CD4-positive, alpha-beta T cell (primary cell): ENCODE measurements around the gene FAM107B. TPM values are rescaled to one million over a fixed set of nuclear protein-coding genes. Genes with fewer than 3 reads are reported as not detected.

ENCODE experiments used
- ATAC-seq: fragments of 200-7000 bp; cut with Tn5 transposase; one replicate; pipeline ENCODE4 v1.10.0; 2022; ENCODE audit warnings: mild to moderate bottlenecking; ENCODE audit not compliant: poor library complexity
- CTCF ChIA-PET: fragments of 350-600 bp; sonication (Branson Sonifier 250); formaldehyde crosslinking; loops from one replicate; lab custom pipeline; 2021; ENCODE audit warnings: antibody characterized with exemption, inconsistent platforms; lab: Charles Lee
- POLR2A ChIA-PET: fragments of 350-600 bp; sonication (Branson Sonifier 250); formaldehyde crosslinking; loops from one replicate; lab custom pipeline; 2021; ENCODE audit warnings: antibody characterized with exemption, inconsistent platforms; lab: Charles Lee
- DNase-seq, 14 experiments: peaks; one replicate each; pipeline ENCODE4 v3.0.0-alpha.2; 2013 to 2020; ENCODE audit warnings: mixed read lengths in 2 of 14
- H3K27ac ChIP-seq, 2 donors: one replicate each; pipeline versions ENCODE4 v1.5.1 to v1.7.0; 2013; ENCODE audit warnings: low read length in 2 of 2, low read depth in 1 of 2, mild to moderate bottlenecking in 1 of 2
- H3K27me3 ChIP-seq, 2 experiments: 1 replicate in 1 of 2; 2 replicates in 1 of 2; pipeline versions ENCODE4 v1.6.1 to v1.7.0; 2013; ENCODE audit warnings: low read length in 2 of 2, control low read depth in 1 of 2, mild to moderate bottlenecking in 1 of 2, moderate library complexity in 1 of 2; ENCODE audit not compliant: insufficient read depth in 2 of 2, control insufficient read depth in 1 of 2
- H3K36me3 ChIP-seq: one replicate; pipeline ENCODE4 v1.6.1; 2013; ENCODE audit warnings: low read length, control low read depth; ENCODE audit not compliant: insufficient read depth
- H3K4me1 ChIP-seq: one replicate; pipeline ENCODE4 v1.6.1; 2013; ENCODE audit warnings: low read length, control low read depth; ENCODE audit not compliant: insufficient read depth
- H3K4me3 ChIP-seq: one replicate; pipeline ENCODE4 v1.5.1; 2013; ENCODE audit warnings: mild to moderate bottlenecking, low read length, moderate library complexity
- H3K9me3 ChIP-seq, 2 experiments: 1 replicate in 1 of 2; 2 replicates in 1 of 2; pipeline versions ENCODE4 v1.6.1 to v1.7.0; 2013; ENCODE audit warnings: low read length in 2 of 2, mild to moderate bottlenecking in 2 of 2, control low read depth in 1 of 2, moderate library complexity in 1 of 2; ENCODE audit not compliant: control insufficient read depth in 1 of 2, insufficient read depth in 1 of 2
- H3K27ac Mint-ChIP-seq: one replicate; pipeline ENCODE4 v1.8.0; 2020; ENCODE audit warnings: mixed read lengths
- H3K27me3 Mint-ChIP-seq: one replicate; pipeline ENCODE4 v1.8.0; 2021; ENCODE audit warnings: mixed read lengths
- H3K36me3 Mint-ChIP-seq: one replicate; pipeline ENCODE4 v1.8.0; 2021; ENCODE audit warnings: low read depth, mixed read lengths
- H3K4me1 Mint-ChIP-seq: one replicate; pipeline ENCODE4 v1.8.0; 2021; ENCODE audit warnings: low read depth, mixed read lengths
- H3K4me3 Mint-ChIP-seq: one replicate; pipeline ENCODE4 v1.8.0; 2020; ENCODE audit warnings: mild to moderate bottlenecking, mixed read lengths
- H3K9me3 Mint-ChIP-seq: one replicate; pipeline ENCODE4 v1.8.0; 2020; ENCODE audit warnings: mixed read lengths
- intact Hi-C, 2 experiments: fragments of 100-400 bp; cut with DNase I in 1 of 2; cut with micrococcal nuclease in 1 of 2; formaldehyde crosslinking; loops; one replicate each; pipeline versions ENCODE4 v1.15.1 to v1.9.0; 2023 to 2025; cut with DNase I, micrococcal nuclease
- total RNA-seq, 174 experiments: library from RNA in 2 of 174; stranded (reverse) in 2 of 174; gene quantifications; one replicate each; pipeline ENCODE4 v1.2.3 and lab custom pipeline; 2021 to 2026
- TF ChIP-seq, protein P1 (sequence below): fragments of 200-600 bp; IDR thresholded peaks from one replicate; pipeline ENCODE4 v1.8.0; 2022; ENCODE audit warnings: antibody characterized with exemption, mild to moderate bottlenecking

The FAM107B gene
- total RNA-seq, 2 experiments from 2014 or later = 261 to 262 TPM

DNA sequence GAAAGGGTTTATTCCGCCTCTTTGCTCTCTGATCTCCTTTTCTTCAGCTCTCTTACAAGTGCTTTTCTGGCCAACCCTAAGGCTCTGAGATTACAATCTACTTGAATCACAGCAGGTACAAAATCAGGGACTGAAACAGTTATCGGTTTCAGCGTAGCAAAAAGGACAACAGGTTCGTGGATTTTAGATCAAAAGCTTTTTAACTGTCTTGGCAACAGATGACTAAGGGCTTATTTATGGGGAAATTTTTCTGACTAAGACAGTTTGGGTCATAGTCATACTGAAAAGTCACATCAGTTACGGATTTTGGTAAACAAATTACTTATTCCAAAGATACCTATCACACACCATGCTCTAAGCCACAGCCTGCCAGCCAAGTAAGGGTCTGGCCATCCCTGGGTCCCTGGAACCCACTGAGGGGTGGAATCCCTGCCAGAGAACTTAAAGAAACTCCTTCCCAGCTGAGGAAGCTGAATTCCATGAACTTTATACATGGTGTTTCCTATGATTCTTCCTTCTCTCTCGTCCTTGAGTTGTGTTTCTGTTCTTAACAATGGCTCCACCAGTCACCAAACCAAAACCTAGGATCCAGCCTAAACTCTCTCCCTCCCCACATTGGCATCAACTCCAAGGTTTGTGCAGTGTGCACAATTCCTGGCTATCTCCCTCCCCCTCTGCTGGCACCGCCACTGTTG, 169.3 kb downstream of the FAM107B start:
- TF ChIP-seq, protein P1, sequence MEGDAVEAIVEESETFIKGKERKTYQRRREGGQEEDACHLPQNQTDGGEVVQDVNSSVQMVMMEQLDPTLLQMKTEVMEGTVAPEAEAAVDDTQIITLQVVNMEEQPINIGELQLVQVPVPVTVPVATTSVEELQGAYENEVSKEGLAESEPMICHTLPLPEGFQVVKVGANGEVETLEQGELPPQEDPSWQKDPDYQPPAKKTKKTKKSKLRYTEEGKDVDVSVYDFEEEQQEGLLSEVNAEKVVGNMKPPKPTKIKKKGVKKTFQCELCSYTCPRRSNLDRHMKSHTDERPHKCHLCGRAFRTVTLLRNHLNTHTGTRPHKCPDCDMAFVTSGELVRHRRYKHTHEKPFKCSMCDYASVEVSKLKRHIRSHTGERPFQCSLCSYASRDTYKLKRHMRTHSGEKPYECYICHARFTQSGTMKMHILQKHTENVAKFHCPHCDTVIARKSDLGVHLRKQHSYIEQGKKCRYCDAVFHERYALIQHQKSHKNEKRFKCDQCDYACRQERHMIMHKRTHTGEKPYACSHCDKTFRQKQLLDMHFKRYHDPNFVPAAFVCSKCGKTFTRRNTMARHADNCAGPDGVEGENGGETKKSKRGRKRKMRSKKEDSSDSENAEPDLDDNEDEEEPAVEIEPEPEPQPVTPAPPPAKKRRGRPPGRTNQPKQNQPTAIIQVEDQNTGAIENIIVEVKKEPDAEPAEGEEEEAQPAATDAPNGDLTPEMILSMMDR = no peak
- DNase-seq = peak in 4 of 14 experiments; percentile 42 to 83 (median 66)
- no peak overlapping the region for H3K27ac ChIP-seq
- ChIA-PET POLR2A (interaction anchor here (0.6 to 2.2 kb wide), 10 partner anchors 11 to 232 kb away, joined by 3 to 10 read pairs (median 6); partner anchors contain the start of genes CDNF, HSPA14 and MSANTD7), CTCF (interaction anchor here (1.2 to 1.3 kb wide), 2 partner anchors 62 to 232 kb away, joined by 4 to 5 read pairs; partner anchors contain the start of genes CDNF, HSPA14 and MSANTD7)
- no peaks in the 10 kb centered on the region for H3K9me3 ChIP-seq
- intact Hi-C loops = loop anchor here in 1 of 2 experiments (1.0 kb wide), 1 partner anchor 43 kb away; no protein-coding TSS in a partner anchor
- peaks cover 38% of the 10 kb centered on the region for H3K4me1 ChIP-seq
- Mint-ChIP-seq H3K27me3 (no peaks in the 10 kb centered on the region), H3K4me3 (peak overlapping the region; percentile 90), H3K36me3 (peaks cover 40% of the 10 kb centered on the region), H3K27ac (peak overlapping the region; percentile 90), H3K4me1 (peaks cover 48% of the 10 kb centered on the region), H3K9me3 (no peaks in the 10 kb centered on the region)
- H3K27me3 ChIP-seq = no peaks in the 10 kb centered on the region
- ATAC-seq = peak; percentile 36
- peak overlapping the region; percentile 65 for H3K4me3 ChIP-seq
- H3K36me3 ChIP-seq = peaks cover 13% of the 10 kb centered on the region

DNA sequence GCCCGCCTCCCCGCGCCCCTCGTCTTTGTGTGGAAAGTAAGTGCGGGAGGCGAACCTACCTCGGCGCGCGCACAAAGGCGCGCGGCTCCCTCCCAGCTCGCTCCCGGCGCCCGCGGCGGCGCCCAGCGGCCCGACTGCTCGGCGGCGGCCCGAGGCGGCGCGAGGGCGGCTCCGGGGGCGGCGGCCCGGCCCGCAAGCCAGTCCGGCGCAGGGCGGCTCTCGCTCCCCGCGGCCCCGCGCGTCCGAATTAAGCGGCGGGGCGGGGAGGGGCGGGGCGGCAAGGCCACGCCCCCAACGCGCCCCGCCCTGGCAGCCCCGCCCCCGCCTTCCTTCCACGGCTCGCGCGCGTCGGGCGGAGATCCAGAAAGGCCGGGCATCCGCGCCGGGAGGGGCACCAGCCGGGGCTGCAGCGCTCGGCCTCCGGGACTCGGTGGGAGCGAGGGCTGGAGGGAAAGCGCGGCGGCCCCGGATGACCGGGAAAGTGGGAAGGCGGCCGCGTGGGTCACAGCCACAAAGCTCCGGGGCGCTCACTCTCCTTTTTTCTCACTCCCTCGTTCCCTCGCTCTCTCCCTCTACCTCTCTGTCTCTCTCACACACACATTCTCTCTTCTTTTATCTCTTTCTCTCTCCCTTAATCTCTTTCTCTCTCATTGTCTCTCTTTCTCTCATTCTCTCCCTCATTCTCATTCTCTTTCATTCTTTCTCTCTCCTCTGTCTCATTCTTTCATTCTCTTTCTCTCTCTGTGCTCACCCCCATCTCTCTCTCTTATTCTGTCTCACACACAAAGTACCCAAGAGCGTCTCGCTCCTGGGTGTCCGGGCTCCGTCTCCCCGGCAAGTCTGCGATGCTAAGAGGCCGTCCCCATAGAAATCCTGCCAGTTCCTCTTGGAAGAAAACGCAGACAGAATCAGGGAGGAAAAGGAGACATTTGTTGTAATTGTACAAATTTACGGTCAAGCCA, 170.2 kb downstream of the FAM107B start:
- Mint-ChIP-seq H3K27me3 (no peaks in the 10 kb centered on the region), H3K4me1 (peaks cover 57% of the 10 kb centered on the region), H3K36me3 (peaks cover 49% of the 10 kb centered on the region), H3K4me3 (peak overlapping the region; percentile 90), H3K27ac (peak overlapping the region; percentile 90), H3K9me3 (no peaks in the 10 kb centered on the region)
- DNase-seq (peak; percentile 48 to 89 (median 70)), ATAC-seq (peak; percentile 56)
- Histone ChIP-seq H3K4me1 (peaks cover 48% of the 10 kb centered on the region), H3K9me3 (no peaks in the 10 kb centered on the region), H3K4me3 (peak overlapping the region; percentile 65), H3K27ac (peak overlapping the region in 1 of 2 donors; percentile 26), H3K27me3 (no peaks in the 10 kb centered on the region), H3K36me3 (peaks cover 22% of the 10 kb centered on the region)
- ChIA-PET CTCF (interaction anchor here (1.3 to 1.5 kb wide), 2 partner anchors 44 to 61 kb away, joined by 4 to 5 read pairs; no protein-coding TSS in a partner anchor), POLR2A (interaction anchor here (0.6 to 2.2 kb wide), 11 partner anchors 11 to 233 kb away, joined by 3 to 10 read pairs (median 5); partner anchors contain the start of genes CDNF, HSPA14 and MSANTD7)
- TF ChIP-seq, protein P1 = no peak
- intact Hi-C loops = loop anchor here (1.0 to 5.0 kb wide), 7 partner anchors 37 to 233 kb away; partner anchors contain the start of genes CDNF (in 2 of the 2), HSPA14 (in 2 of the 2) and MSANTD7 (in 2 of the 2)
